ENCODE data around the gene TMEM225.

TMEM225 gene

GRCh38 chr11:123903932-123904331 is 18.5 kb upstream of the TMEM225 start:
- Histone ChIP-seq H3K4me3 (ENCODE audit: low read depth, low read length) (no peak overlapping the region), H3K9me3 (ENCODE audit: control insufficient read depth, insufficient read depth, low read depth, low read length) (no peaks in the 10 kb centered on the region), H3K4me1 (ENCODE audit: control insufficient read depth, insufficient read depth, low read length) (no peaks in the 10 kb centered on the region), H3K27ac (ENCODE audit: extremely low read depth, low read depth, low read length) (no peak overlapping the region), H3K36me3 (ENCODE audit: control insufficient read depth in 2 of 2, insufficient read depth in 1 of 2, low read length in 2 of 2) (no peaks in the 10 kb centered on the region)
- ChIA-PET CTCF (no interaction called here), POLR2A (no interaction called here)
- no peak for TF ChIP-seq ZNF747 (tag by site-specific recombination; IDR thresholded peaks at IDR 0.05)
- no peak for TF ChIP-seq ZNF433 (tag by site-specific recombination; IDR thresholded peaks at IDR 0.05; ENCODE audit: low read depth)
- TF ChIP-seq KLF16 (tag by site-specific recombination; IDR thresholded peaks at IDR 0.05), result no peak
- TF ChIP-seq ZNF560 (tag by site-specific recombination; IDR thresholded peaks at IDR 0.05; ENCODE audit: borderline replicate concordance), result no peak
- TF ChIP-seq OSR2 (tag by site-specific recombination; IDR thresholded peaks at IDR 0.05), result no peak
- TF ChIP-seq ZNF239 (tag by site-specific recombination; IDR thresholded peaks at IDR 0.05), result no peak
- TF ChIP-seq KLF7 (tag by site-specific recombination; IDR thresholded peaks at IDR 0.05; ENCODE audit: borderline replicate concordance), result no peak
- TF ChIP-seq ZBTB48 (tag by site-specific recombination; IDR thresholded peaks at IDR 0.05), result no peak
- no peak for TF ChIP-seq HOXC10 (CRISPR knock-in tag; IDR thresholded peaks at IDR 0.05)
- TF ChIP-seq ZFP41 (tag by site-specific recombination; IDR thresholded peaks at IDR 0.05; ENCODE audit: borderline replicate concordance), result no peak
- TF ChIP-seq ZNF18 (tag by site-specific recombination; IDR thresholded peaks at IDR 0.05), result no peak
- TF ChIP-seq GLI2 (tag by site-specific recombination; IDR thresholded peaks at IDR 0.05; ENCODE audit: borderline replicate concordance, low read depth), result no peak
- no peak for TF ChIP-seq ZBTB20 (tag by site-specific recombination; IDR thresholded peaks at IDR 0.05)
- TF ChIP-seq ZNF214 (tag by site-specific recombination; IDR thresholded peaks at IDR 0.05; ENCODE audit: borderline replicate concordance), result no peak
- no peak for TF ChIP-seq PRDM4 (tag by site-specific recombination; IDR thresholded peaks at IDR 0.05)
- TF ChIP-seq ZNF792 (tag by site-specific recombination; IDR thresholded peaks at IDR 0.05), result no peak
- no peak for TF ChIP-seq ZSCAN5A (tag by site-specific recombination; IDR thresholded peaks at IDR 0.05)
- TF ChIP-seq ZNF324 (tag by site-specific recombination; IDR thresholded peaks at IDR 0.05), result no peak
- no peak for TF ChIP-seq ZNF624 (tag by site-specific recombination; IDR thresholded peaks at IDR 0.05)
- no peak for TF ChIP-seq ZNF830 (tag by site-specific recombination; IDR thresholded peaks at IDR 0.05; ENCODE audit: low read depth)

GRCh38 chr11:123901867-123902266 is 16.4 kb upstream of the TMEM225 start, which contains the start of gene OR8D4:
TSS of gene OR8D4 (plus strand) at chr11:123902167. CDS start at chr11:123906432, 4,265 bp downstream.
- Histone ChIP-seq H3K4me1 (ENCODE audit: control insufficient read depth, insufficient read depth, low read length) (no peaks in the 10 kb centered on the region), H3K4me3 (ENCODE audit: low read depth, low read length) (no peak within 1 kb of the TSS), H3K27ac (ENCODE audit: extremely low read depth, low read depth, low read length) (no peak within 1 kb of the TSS), H3K36me3 (ENCODE audit: control insufficient read depth in 2 of 2, insufficient read depth in 1 of 2, low read length in 2 of 2) (no peaks in the 10 kb centered on the region), H3K9me3 (ENCODE audit: control insufficient read depth, insufficient read depth, low read depth, low read length) (no peaks in the 10 kb centered on the region)
- CTCF ChIA-PET, result interaction anchor here (0.6 kb wide), 2 partner anchors 155 to 191 kb away, joined by 3 to 5 read pairs; no protein-coding TSS in a partner anchor
- POLR2A ChIA-PET, result no interaction called here
- no peak for TF ChIP-seq PBX3 (CRISPR knock-in tag; IDR thresholded peaks at IDR 0.05)
- TF ChIP-seq ZNF747 (tag by site-specific recombination; IDR thresholded peaks at IDR 0.05), result no peak
- no peak for TF ChIP-seq ZNF639 (tag by site-specific recombination; IDR thresholded peaks at IDR 0.05)
- TF ChIP-seq ZNF660 (tag by site-specific recombination; IDR thresholded peaks at IDR 0.05), result no peak
- TF ChIP-seq ZNF692 (tag by site-specific recombination; IDR thresholded peaks at IDR 0.05), result no peak
- no peak for TF ChIP-seq ZNF561 (tag by site-specific recombination; IDR thresholded peaks at IDR 0.05; ENCODE audit: borderline replicate concordance)
- TF ChIP-seq GLIS1 (tag by site-specific recombination; IDR thresholded peaks at IDR 0.05), result no peak
- TF ChIP-seq ZNF610 (tag by site-specific recombination; IDR thresholded peaks at IDR 0.05; ENCODE audit: borderline replicate concordance), result no peak

Data from HEK293 (cell line).